OCI-LY7 (cell line): ENCODE data around the gene EPRS1. TPM values are rescaled to one million over a fixed set of nuclear protein-coding genes. Genes with fewer than 3 reads are reported as not detected.

Experiments
- BruUV-seq: library from RNA; stranded (reverse); fragments of 400-500 nt; replicated peaks from 2 replicates; lab custom pipeline; 2021; lab: Mats Ljungman, UMichigan
- CTCF ChIA-PET: fragments of 300-600 bp; sonication (Branson Sonifier 250); formaldehyde crosslinking; loops from one replicate; lab custom pipeline; 2022; ENCODE audit warnings: antibody characterized with exemption; ENCODE audit not compliant: unreplicated experiment; lab: Charles Lee
- POLR2A ChIA-PET: fragments of 300-600 bp; sonication (Branson Sonifier 250); formaldehyde crosslinking; loops from one replicate; lab custom pipeline; 2022; ENCODE audit warnings: antibody characterized with exemption; lab: Charles Lee
- DNase-seq: peaks from one replicate; pipeline ENCODE4 v3.0.0-alpha.2; 2015; ENCODE audit warnings: low spot score
- H2AFZ ChIP-seq: fragments of 200-600 bp; sonication (generic), shearing (Covaris generic); 2 replicates; pipeline ENCODE4 v1.6.1; 2014; ENCODE audit warnings: mild to moderate bottlenecking, antibody characterized with exemption, low read length, moderate library complexity
- H3K27ac ChIP-seq: fragments of 200-600 bp; sonication (generic); 2 replicates; pipeline ENCODE4 v1.5.1; 2014; ENCODE audit warnings: mixed run types, low read depth, mild to moderate bottlenecking, moderate library complexity, low read length, inconsistent platforms; ENCODE audit not compliant: poor library complexity, severe bottlenecking
- H3K36me3 ChIP-seq: fragments of 200-600 bp; sonication (generic); 2 replicates; pipeline ENCODE4 v1.6.1; 2014; ENCODE audit warnings: mild to moderate bottlenecking, antibody characterized with exemption, low read length, moderate library complexity, mixed read lengths; ENCODE audit not compliant: insufficient read depth
- H3K4me1 ChIP-seq: fragments of 200-600 bp; sonication (generic); 2 replicates; pipeline ENCODE4 v1.5.1; 2014; ENCODE audit warnings: mild to moderate bottlenecking, low read length; ENCODE audit not compliant: insufficient read depth, poor library complexity, severe bottlenecking
- H3K4me2 ChIP-seq: fragments of 200-600 bp; sonication (generic); 2 replicates; pipeline ENCODE4 v1.6.1; 2014; ENCODE audit warnings: mild to moderate bottlenecking, low read length
- H3K4me3 ChIP-seq: fragments of 200-600 bp; sonication (generic); 2 replicates; pipeline ENCODE4 v1.5.1; 2014; ENCODE audit warnings: mild to moderate bottlenecking, low read depth, low read length; ENCODE audit not compliant: poor library complexity, severe bottlenecking
- H3K79me2 ChIP-seq: fragments of 200-600 bp; sonication (generic); 2 replicates; pipeline ENCODE4 v1.6.1; 2016; ENCODE audit warnings: low read depth, mild to moderate bottlenecking, low read length, moderate library complexity, mixed read lengths; ENCODE audit not compliant: insufficient read depth
- H3K9me2 ChIP-seq: fragments of 200-600 bp; sonication (generic); 2 replicates; pipeline ENCODE4 v1.6.1; 2016; ENCODE audit warnings: mild to moderate bottlenecking, low read length, mixed read lengths; ENCODE audit not compliant: insufficient read depth
- H3K9me3 ChIP-seq: fragments of 200-600 bp; sonication (generic); 2 replicates; pipeline ENCODE4 v1.6.1; 2014; ENCODE audit warnings: mild to moderate bottlenecking, mixed run types, low read length, mixed read lengths
- H4K20me1 ChIP-seq: fragments of 200-600 bp; sonication (generic); 2 replicates; pipeline ENCODE4 v1.6.1; 2014; ENCODE audit warnings: mild to moderate bottlenecking, antibody characterized with exemption, low read length, moderate library complexity, mixed read lengths; ENCODE audit not compliant: insufficient read depth
- CTCF ChIP-seq: fragments of 200-600 bp; sonication (generic); conservative IDR thresholded peaks from 2 replicates; pipeline ENCODE4 v1.5.1; 2014; ENCODE audit warnings: mild to moderate bottlenecking, antibody characterized with exemption, low read length, moderate library complexity, mixed read lengths
- EZH2phosphoT487 ChIP-seq: fragments of 200-600 bp; sonication (generic); IDR thresholded peaks from 2 replicates; pipeline ENCODE4 v1.6.1; 2018; ENCODE audit warnings: low read depth, borderline replicate concordance, mild to moderate bottlenecking, mixed run types, antibody characterized with exemption, low read length, moderate library complexity, mixed read lengths
- intact Hi-C: fragments of 100-400 bp; cut with micrococcal nuclease; formaldehyde crosslinking; loops from one replicate; pipeline ENCODE4 v1.10.0; 2022; ENCODE audit not compliant: unreplicated experiment
- total RNA-seq, 2 experiments: library from RNA; depleted of rRNA in 1 of 2; stranded (reverse); fragments of >200 nt in 1 of 2; shearing (Covaris generic) in 1 of 2; gene quantifications; 2 replicates each; pipeline ENCODE4 v1.2.3, GENCODE V29; 2014 to 2022

EPRS1 gene
- total RNA-seq, 2 experiments from 2014 or later: 93.1 to 174 TPM

DNA sequence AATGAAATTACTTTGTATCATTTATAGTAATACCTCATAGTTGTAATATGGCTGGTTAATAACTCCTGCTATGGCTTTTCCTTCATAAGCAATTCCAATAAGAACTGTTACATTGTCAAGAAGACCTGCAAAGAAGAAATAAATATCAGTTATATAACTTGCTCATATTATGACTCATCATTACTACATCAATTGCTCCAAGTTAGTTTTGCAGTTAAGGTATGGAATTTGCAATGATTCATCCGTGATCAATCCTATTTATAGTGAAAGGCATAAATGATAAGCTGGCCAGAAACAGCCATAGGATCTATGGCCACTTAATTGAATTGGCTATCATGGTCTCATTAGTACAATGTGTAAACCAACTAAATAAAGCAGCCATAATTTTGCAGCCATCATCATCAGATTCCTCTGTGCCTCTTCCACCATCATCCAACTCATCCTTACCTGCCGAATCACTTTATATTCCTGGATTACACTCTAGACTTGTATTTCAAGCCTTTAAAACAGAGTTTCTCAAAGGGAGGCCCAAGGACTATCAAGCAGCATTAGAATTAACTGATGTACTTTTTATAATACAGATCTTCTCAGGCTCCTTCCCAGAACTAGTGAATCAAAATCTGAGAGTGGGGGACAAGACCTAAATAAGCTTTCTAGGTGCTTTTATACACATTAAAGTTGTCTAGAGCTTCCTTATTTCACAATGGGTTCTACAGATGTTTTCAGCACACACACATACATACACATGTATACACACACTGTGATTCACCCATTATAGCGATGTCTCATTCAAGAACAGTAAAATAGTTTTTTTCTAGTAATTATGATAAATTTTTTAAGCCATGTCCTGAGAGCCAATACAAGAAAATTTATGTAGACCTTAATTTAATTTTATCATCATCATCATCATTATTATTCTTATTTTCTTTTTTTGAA is 21.2 kb upstream of the EPRS1 start:
- H2AFZ ChIP-seq: no peak overlapping the region
- no peak overlapping the region for H3K4me3 ChIP-seq
- H3K9me2 ChIP-seq: no peaks in the 10 kb centered on the region
- BruUV-seq: no TSS peak
- no peak overlapping the region for H3K27ac ChIP-seq
- peaks cover 88% of the 10 kb centered on the region for H3K36me3 ChIP-seq
- no peaks in the 10 kb centered on the region for H3K79me2 ChIP-seq
- CTCF ChIA-PET: no interaction called here
- intact Hi-C loops: no loop called here
- POLR2A ChIA-PET: interaction anchor here (0.6 to 1.6 kb wide), 11 partner anchors 9 to 1734 kb away, joined by 3 to 6 read pairs (median 3); no protein-coding TSS in a partner anchor
- H3K4me1 ChIP-seq: no peaks in the 10 kb centered on the region
- DNase-seq: no peak
- no peaks in the 10 kb centered on the region for H3K9me3 ChIP-seq
- H3K4me2 ChIP-seq: no peak overlapping the region
- no peak for TF ChIP-seq CTCF
- no peaks in the 10 kb centered on the region for H4K20me1 ChIP-seq

DNA sequence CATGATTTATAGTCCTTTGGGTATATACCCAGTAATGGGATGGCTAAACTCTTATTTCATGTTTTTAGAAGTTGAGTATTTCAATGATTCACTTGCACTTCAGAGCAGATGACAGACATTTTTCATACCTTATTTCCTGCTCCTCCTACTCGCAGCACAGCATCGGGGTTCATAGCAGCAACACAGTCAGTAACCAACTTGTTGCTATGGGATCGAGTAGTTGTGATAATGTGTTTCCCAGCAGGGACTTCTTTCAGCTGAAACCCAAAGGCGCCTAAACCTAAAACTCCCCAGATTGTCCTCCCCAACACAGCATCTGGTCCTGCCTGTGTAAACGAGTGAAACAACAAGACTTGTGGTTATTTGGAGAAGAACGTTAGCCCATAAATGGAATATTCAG is 16.3 kb upstream of the EPRS1 start:
- H2AFZ ChIP-seq: no peak overlapping the region
- no peaks in the 10 kb centered on the region for H3K4me1 ChIP-seq
- no peak overlapping the region for H3K27ac ChIP-seq
- BruUV-seq: no TSS peak
- no peak for DNase-seq
- no peaks in the 10 kb centered on the region for H4K20me1 ChIP-seq
- intact Hi-C loops: no loop called here
- no peak overlapping the region for H3K4me2 ChIP-seq
- H3K79me2 ChIP-seq: no peaks in the 10 kb centered on the region
- no peaks in the 10 kb centered on the region for H3K9me2 ChIP-seq
- no peak for TF ChIP-seq EZH2phosphoT487
- TF ChIP-seq CTCF: no peak
- no peaks in the 10 kb centered on the region for H3K9me3 ChIP-seq
- no peak overlapping the region for H3K4me3 ChIP-seq
- CTCF ChIA-PET: no interaction called here
- H3K36me3 ChIP-seq: peaks cover 90% of the 10 kb centered on the region
- POLR2A ChIA-PET: no interaction called here

DNA sequence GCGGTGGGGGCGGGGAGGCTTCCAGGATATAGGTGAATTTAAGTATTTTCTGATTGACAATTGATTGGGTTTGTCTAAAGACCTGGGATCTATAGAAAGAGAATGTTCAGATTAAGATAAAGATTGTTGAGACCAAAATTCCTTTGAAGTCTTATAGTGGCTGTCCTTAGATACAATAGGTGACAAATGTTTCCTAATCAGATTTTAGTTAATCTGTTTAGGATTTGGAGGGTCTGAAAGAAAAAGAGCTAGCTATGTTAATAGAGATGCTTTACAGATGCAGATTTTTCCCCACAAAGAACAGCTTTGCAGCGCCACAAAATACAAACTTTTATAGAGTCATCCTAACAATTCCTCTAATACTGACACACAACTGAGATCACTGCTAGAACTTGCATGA is 14.6 kb upstream of the EPRS1 start:
- Histone ChIP-seq H3K9me3 (no peaks in the 10 kb centered on the region), H3K4me1 (no peaks in the 10 kb centered on the region), H2AFZ (no peak overlapping the region), H3K4me2 (no peak overlapping the region), H4K20me1 (no peaks in the 10 kb centered on the region), H3K36me3 (peaks cover 86% of the 10 kb centered on the region), H3K79me2 (no peaks in the 10 kb centered on the region), H3K27ac (no peak overlapping the region), H3K4me3 (no peak overlapping the region), H3K9me2 (no peaks in the 10 kb centered on the region)
- POLR2A ChIA-PET: interaction anchor here (0.7 kb wide), 1 partner anchor 152 kb away, joined by 4 read pairs; no protein-coding TSS in a partner anchor
- TF ChIP-seq EZH2phosphoT487 (no peak), CTCF (no peak)
- CTCF ChIA-PET: no interaction called here
- no TSS peak for BruUV-seq
- intact Hi-C loops: no loop called here
- DNase-seq: no peak
